HepG2 (cell line): ENCODE data around the gene ABCA3. TPM values are rescaled to one million over a fixed set of nuclear protein-coding genes. Genes with fewer than 3 reads are reported as not detected.

ENCODE experiments used
- ATAC-seq: fragments of 200-7000 bp; cut with Tn5 transposase; 3 replicates; pipeline ENCODE4 v1.9.1; 2020; ENCODE audit warnings: mild to moderate bottlenecking, moderate library complexity
- BruUV-seq: library from RNA; stranded (reverse); fragments of 400-500 nt; replicated peaks from 2 replicates; lab custom pipeline; 2021; lab: Mats Ljungman, UMichigan
- CTCF ChIA-PET: fragments of 300-600 bp; formaldehyde crosslinking; extraction: SDS; loops from one replicate; lab custom pipeline; 2021; ENCODE audit warnings: low total read pairs, inconsistent platforms, low intra/inter-chr PET ratio; lab: Yijun Ruan, JAX
- POLR2A ChIA-PET: fragments of 350-600 bp; sonication (Branson Sonifier 250); formaldehyde crosslinking; loops from one replicate; lab custom pipeline; 2020; ENCODE audit warnings: antibody characterized with exemption, inconsistent platforms; lab: Yijun Ruan, JAX
- DNase-seq: peaks from one replicate; pipeline ENCODE4 v3.0.0-alpha.2; 2015; ENCODE audit warnings: low spot score
- FAIRE-seq: peaks from 3 replicates; lab custom pipeline; 2011; peaks lifted over from hg19 to GRCh38; lab: Jason Lieb, UNC
- H2AFZ ChIP-seq: one replicate; pipeline ENCODE4 v1.6.1; 2011; ENCODE audit warnings: low read length, inconsistent platforms
- H3K27ac ChIP-seq: fragments of 300-600 bp; 3 replicates; pipeline ENCODE4 v1.8.0; 2011; ENCODE audit warnings: mixed run types, mild to moderate bottlenecking, mixed read lengths, low read length, inconsistent platforms; ENCODE audit not compliant: insufficient read depth; ENCODE audit errors: extremely low read length
- H3K27me3 ChIP-seq, 2 experiments: fragments of 200-600 bp in 1 of 2; 2 replicates in 1 of 2; 3 replicates in 1 of 2; pipeline versions ENCODE4 v1.6.0 to v1.8.0; 2011; ENCODE audit warnings: low read length in 2 of 2, mild to moderate bottlenecking in 2 of 2, moderate library complexity in 2 of 2, inconsistent platforms in 1 of 2; ENCODE audit not compliant: insufficient read depth in 2 of 2, control insufficient read depth in 1 of 2
- H3K36me3 ChIP-seq, 2 experiments: fragments of 200-600 bp in 1 of 2; replicated peaks in 1 of 2; 2 replicates in 1 of 2; 3 replicates in 1 of 2; pipeline versions ENCODE4 v1.5.1 to v1.8.0; 2011; ENCODE audit warnings: low read length in 2 of 2, inconsistent platforms in 1 of 2; ENCODE audit not compliant: insufficient read depth in 2 of 2, control insufficient read depth in 1 of 2
- H3K4me1 ChIP-seq: 2 replicates; pipeline ENCODE4 v1.5.1; 2012; ENCODE audit warnings: low read length, inconsistent platforms; ENCODE audit not compliant: insufficient read depth
- H3K4me2 ChIP-seq: 2 replicates; pipeline ENCODE4 v1.6.0; 2011; ENCODE audit warnings: low read depth, low read length, inconsistent platforms
- H3K4me3 ChIP-seq, 3 experiments: fragments of 200-600 bp in 1 of 3; sonication (generic), shearing (Covaris generic) in 1 of 3; replicated peaks in 1 of 3; 2 replicates each; pipeline ENCODE4 v1.5.1; 2011 to 2016; ENCODE audit warnings: low read length in 3 of 3, inconsistent platforms in 2 of 3, low read depth in 2 of 3, mild to moderate bottlenecking in 2 of 3, control low read depth in 1 of 3, mixed read lengths in 1 of 3; ENCODE audit not compliant: insufficient read depth in 1 of 3
- H3K79me2 ChIP-seq: one replicate; pipeline ENCODE4 v1.6.1; 2011; ENCODE audit warnings: low read length, inconsistent platforms; ENCODE audit not compliant: insufficient read depth
- H3K9ac ChIP-seq: 2 replicates; pipeline ENCODE4 v1.6.0; 2011; ENCODE audit warnings: mild to moderate bottlenecking, low read depth, low read length, inconsistent platforms; ENCODE audit not compliant: insufficient read depth
- H3K9me3 ChIP-seq: 2 replicates; pipeline ENCODE4 v1.5.1; 2012; ENCODE audit warnings: mild to moderate bottlenecking, low read length
- H4K20me1 ChIP-seq: 2 replicates; pipeline ENCODE4 v1.6.0; 2011; ENCODE audit warnings: inconsistent platforms, mild to moderate bottlenecking, low read length, moderate library complexity; ENCODE audit not compliant: insufficient read depth
- GATA4 ChIP-seq: sonication (generic); IDR thresholded peaks from 2 replicates; pipeline ENCODE4 v1.6.1; 2016; ENCODE audit warnings: antibody characterized with exemption, low read depth, borderline replicate concordance
- KAT8 ChIP-seq: IDR thresholded peaks from 2 replicates; pipeline ENCODE4 v1.6.1; 2016; ENCODE audit warnings: missing genetic modification reagents, missing compliant biosample characterization
- KLF16 ChIP-seq, 2 experiments: sonication (generic) in 1 of 2; formaldehyde crosslinking in 1 of 2; IDR thresholded peaks; 2 replicates each; pipeline versions ENCODE4 v1.6.1 to v1.8.0; 2016 to 2023; ENCODE audit warnings: missing genetic modification reagents in 2 of 2, missing compliant biosample characterization in 1 of 2
- MIXL1 ChIP-seq: IDR thresholded peaks from 2 replicates; pipeline ENCODE4 v1.6.1; 2016
- NFYC ChIP-seq: IDR thresholded peaks from 2 replicates; pipeline ENCODE4 v1.6.1; 2016; ENCODE audit warnings: missing genetic modification reagents, missing compliant biosample characterization
- PAWR ChIP-seq: sonication (generic); formaldehyde crosslinking; IDR thresholded peaks from 2 replicates; pipeline ENCODE4 v1.4.0; 2020; ENCODE audit warnings: missing genetic modification reagents, mild to moderate bottlenecking, borderline replicate concordance
- SOX13 ChIP-seq, 3 experiments: fragments of 450-650 bp in 1 of 3; sonication (generic) in 1 of 3; formaldehyde crosslinking in 1 of 3; IDR thresholded peaks in 2 of 3; conservative IDR thresholded peaks in 1 of 3; 2 replicates each; pipeline versions ENCODE4 v1.5.0 to v1.6.1; 2016 to 2020; ENCODE audit warnings: antibody characterized with exemption in 1 of 3, mild to moderate bottlenecking in 1 of 3, missing compliant biosample characterization in 1 of 3, missing genetic modification reagents in 1 of 3, moderate library complexity in 1 of 3
- SOX5 ChIP-seq: IDR thresholded peaks from 2 replicates; pipeline ENCODE4 v1.6.1; 2016; ENCODE audit warnings: borderline replicate concordance
- STAG1 ChIP-seq: sonication (generic); formaldehyde crosslinking; IDR thresholded peaks from 2 replicates; pipeline ENCODE4 v1.4.0; 2020; ENCODE audit warnings: missing genetic modification reagents
- THYN1 ChIP-seq: sonication (generic); formaldehyde crosslinking; IDR thresholded peaks from 2 replicates; pipeline ENCODE4 v1.8.1; 2023; ENCODE audit warnings: low read depth, mild to moderate bottlenecking, moderate library complexity, missing genetic modification reagents, borderline replicate concordance
- XBP1 ChIP-seq: sonication (generic); formaldehyde crosslinking; IDR thresholded peaks from 2 replicates; pipeline ENCODE4 v1.5.0; 2020; ENCODE audit warnings: missing genetic modification reagents
- ZMAT3 ChIP-seq: sonication (generic); formaldehyde crosslinking; conservative IDR thresholded peaks from 2 replicates; pipeline ENCODE4 v1.7.0; 2021; ENCODE audit warnings: missing genetic modification reagents
- ZNF619 ChIP-seq: sonication (generic); formaldehyde crosslinking; IDR thresholded peaks from 2 replicates; pipeline ENCODE4 v1.4.0; 2020; ENCODE audit warnings: mild to moderate bottlenecking, missing genetic modification reagents
- WGBS: methylation state at CpG from one replicate; pipeline ENCODE4 v1.1.6; 2017; ENCODE audit warnings: low lambda C conversion rate; 5-methylcytosine and 5-hydroxymethylcytosine counted together
- in situ Hi-C: cut with HindIII; loops from 2 replicates; pipeline ENCODE4 v1.10.0; 2017; ENCODE audit warnings: low pct_unique_long_range_greater_than_20kb; ENCODE audit not compliant: extremely low pct_ligation_motif_present
- intact Hi-C: fragments of 100-400 bp; cut with micrococcal nuclease; formaldehyde crosslinking; loops from one replicate; pipeline ENCODE4 v1.10.0; 2022; ENCODE audit not compliant: unreplicated experiment
- polyA plus RNA-seq, 8 experiments: library from polyadenylated mRNA; depleted of rRNA in 3 of 8; stranded (reverse) in 7 of 8; unstranded in 1 of 8; fragments of >200 nt; fragmentation: Illumina TruSeq in 4 of 8; extraction: Trizol in 4 of 8; gene quantifications; 2 replicates each; pipeline versions ENCODE4 v1.2.1 to v1.2.3, GENCODE V29; 2011 to 2016; ENCODE audit warnings: low read depth in 4 of 8, missing spikeins in 1 of 8, mixed read lengths in 1 of 8; ENCODE audit not compliant: insufficient read depth in 1 of 8
- total RNA-seq, 5 experiments: library from RNA; depleted of rRNA; stranded (reverse); fragments of >200 nt; fragmentation: Illumina TruSeq; extraction: Trizol; gene quantifications; 2 replicates each; pipeline ENCODE4 v1.2.3, GENCODE V29; 2016; ENCODE audit warnings: low read depth in 1 of 5
- TF ChIP-seq, protein P1 (sequence below): sonication (generic); formaldehyde crosslinking; IDR thresholded peaks from 2 replicates; pipeline ENCODE4 v1.4.0; 2020; ENCODE audit warnings: missing genetic modification reagents, borderline replicate concordance
- TF ChIP-seq, protein P2 (sequence below): sonication (generic); formaldehyde crosslinking; IDR thresholded peaks from 2 replicates; pipeline ENCODE4 v1.4.0; 2020; ENCODE audit warnings: mild to moderate bottlenecking, missing genetic modification reagents
- TF ChIP-seq, protein P3 (sequence below): sonication (generic); formaldehyde crosslinking; IDR thresholded peaks from 2 replicates; pipeline ENCODE4 v1.4.0; 2020; ENCODE audit warnings: mild to moderate bottlenecking, low read depth, missing genetic modification reagents
- TF ChIP-seq, protein P4 (sequence below): IDR thresholded peaks from 2 replicates; pipeline ENCODE4 v1.6.1; 2016; ENCODE audit warnings: missing genetic modification reagents, missing compliant biosample characterization

Gene ABCA3
- total and polyA plus RNA-seq, 2 of the 13 experiments (the other 11 are each of a cell fraction or from before 2014, with no cell fraction given): 0.60 to 1.5 TPM

DNA sequence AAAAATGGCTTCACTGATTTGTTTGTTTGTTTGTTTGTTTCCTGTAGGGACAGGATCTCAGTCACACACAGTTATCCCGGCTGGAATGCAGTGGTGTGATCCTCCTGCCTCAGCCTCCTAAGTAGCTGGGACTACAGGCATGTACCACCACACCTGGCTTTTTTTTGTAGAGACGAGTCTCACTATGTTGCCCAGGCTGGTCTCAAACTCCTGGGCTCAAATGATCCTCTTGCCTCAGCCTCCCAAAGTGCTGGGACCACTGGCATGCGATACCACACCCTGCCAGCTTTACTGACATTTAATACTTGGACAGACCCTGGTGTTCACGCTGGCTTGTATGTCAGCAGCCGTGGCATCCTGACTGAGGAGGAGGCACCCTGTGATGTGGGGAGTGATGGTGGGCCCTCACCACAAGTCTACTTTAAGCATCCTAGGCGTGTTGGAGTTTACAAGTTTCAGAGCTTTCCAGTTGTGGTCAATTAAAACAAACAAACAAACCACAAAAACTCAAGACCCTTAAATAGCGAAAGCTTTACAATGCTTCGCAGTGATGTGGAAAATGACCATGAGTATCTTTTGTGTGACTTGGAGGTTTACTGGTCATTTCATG is 5.1 kb downstream of the ABCA3 start:
- no peak for DNase-seq
- BruUV-seq: no TSS peak

More for the DNA sequence above, 5.1 kb downstream of the ABCA3 start:
- H3K27me3 ChIP-seq: peaks cover 9 to 56% of the 10 kb centered on the region in 2 experiments
- in situ Hi-C loops: no loop called here
- no peaks in the 10 kb centered on the region for H3K79me2 ChIP-seq
- H3K36me3 ChIP-seq: no peaks in the 10 kb centered on the region
- ChIA-PET POLR2A (no interaction called here), CTCF (no interaction called here)
- peaks cover 11% of the 10 kb centered on the region for H3K4me1 ChIP-seq
- H3K9me3 ChIP-seq: no peaks in the 10 kb centered on the region
- H3K4me3 ChIP-seq: no peak overlapping the region
- H3K9ac ChIP-seq: no peak overlapping the region
- intact Hi-C loops: no loop called here
- no peaks in the 10 kb centered on the region for H4K20me1 ChIP-seq
- TF ChIP-seq, protein P1, sequence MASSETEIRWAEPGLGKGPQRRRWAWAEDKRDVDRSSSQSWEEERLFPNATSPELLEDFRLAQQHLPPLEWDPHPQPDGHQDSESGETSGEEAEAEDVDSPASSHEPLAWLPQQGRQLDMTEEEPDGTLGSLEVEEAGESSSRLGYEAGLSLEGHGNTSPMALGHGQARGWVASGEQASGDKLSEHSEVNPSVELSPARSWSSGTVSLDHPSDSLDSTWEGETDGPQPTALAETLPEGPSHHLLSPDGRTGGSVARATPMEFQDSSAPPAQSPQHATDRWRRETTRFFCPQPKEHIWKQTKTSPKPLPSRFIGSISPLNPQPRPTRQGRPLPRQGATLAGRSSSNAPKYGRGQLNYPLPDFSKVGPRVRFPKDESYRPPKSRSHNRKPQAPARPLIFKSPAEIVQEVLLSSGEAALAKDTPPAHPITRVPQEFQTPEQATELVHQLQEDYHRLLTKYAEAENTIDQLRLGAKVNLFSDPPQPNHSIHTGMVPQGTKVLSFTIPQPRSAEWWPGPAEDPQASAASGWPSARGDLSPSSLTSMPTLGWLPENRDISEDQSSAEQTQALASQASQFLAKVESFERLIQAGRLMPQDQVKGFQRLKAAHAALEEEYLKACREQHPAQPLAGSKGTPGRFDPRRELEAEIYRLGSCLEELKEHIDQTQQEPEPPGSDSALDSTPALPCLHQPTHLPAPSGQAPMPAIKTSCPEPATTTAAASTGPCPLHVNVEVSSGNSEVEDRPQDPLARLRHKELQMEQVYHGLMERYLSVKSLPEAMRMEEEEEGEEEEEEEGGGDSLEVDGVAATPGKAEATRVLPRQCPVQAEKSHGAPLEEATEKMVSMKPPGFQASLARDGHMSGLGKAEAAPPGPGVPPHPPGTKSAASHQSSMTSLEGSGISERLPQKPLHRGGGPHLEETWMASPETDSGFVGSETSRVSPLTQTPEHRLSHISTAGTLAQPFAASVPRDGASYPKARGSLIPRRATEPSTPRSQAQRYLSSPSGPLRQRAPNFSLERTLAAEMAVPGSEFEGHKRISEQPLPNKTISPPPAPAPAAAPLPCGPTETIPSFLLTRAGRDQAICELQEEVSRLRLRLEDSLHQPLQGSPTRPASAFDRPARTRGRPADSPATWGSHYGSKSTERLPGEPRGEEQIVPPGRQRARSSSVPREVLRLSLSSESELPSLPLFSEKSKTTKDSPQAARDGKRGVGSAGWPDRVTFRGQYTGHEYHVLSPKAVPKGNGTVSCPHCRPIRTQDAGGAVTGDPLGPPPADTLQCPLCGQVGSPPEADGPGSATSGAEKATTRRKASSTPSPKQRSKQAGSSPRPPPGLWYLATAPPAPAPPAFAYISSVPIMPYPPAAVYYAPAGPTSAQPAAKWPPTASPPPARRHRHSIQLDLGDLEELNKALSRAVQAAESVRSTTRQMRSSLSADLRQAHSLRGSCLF (CRISPR knock-in tag): no peak
- TF ChIP-seq GATA4: no peak
- TF ChIP-seq, protein P2, sequence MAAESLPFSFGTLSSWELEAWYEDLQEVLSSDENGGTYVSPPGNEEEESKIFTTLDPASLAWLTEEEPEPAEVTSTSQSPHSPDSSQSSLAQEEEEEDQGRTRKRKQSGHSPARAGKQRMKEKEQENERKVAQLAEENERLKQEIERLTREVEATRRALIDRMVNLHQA: no peak
- no peak for TF ChIP-seq NFYC
- TF ChIP-seq SOX13 (IDR thresholded peaks at IDR 0.05): no peak
- TF ChIP-seq SOX13 (CRISPR knock-in tag; conservative IDR thresholded peaks at IDR 0.05 in 1 of 2, IDR thresholded peaks at IDR 0.05 in 1 of 2): no peak
- TF ChIP-seq ZNF619: no peak
- TF ChIP-seq XBP1 (CRISPR knock-in tag): no peak
- TF ChIP-seq, protein P3, sequence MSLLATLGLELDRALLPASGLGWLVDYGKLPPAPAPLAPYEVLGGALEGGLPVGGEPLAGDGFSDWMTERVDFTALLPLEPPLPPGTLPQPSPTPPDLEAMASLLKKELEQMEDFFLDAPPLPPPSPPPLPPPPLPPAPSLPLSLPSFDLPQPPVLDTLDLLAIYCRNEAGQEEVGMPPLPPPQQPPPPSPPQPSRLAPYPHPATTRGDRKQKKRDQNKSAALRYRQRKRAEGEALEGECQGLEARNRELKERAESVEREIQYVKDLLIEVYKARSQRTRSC (CRISPR knock-in tag): no peak
- no peak for TF ChIP-seq KAT8
- TF ChIP-seq, protein P4, sequence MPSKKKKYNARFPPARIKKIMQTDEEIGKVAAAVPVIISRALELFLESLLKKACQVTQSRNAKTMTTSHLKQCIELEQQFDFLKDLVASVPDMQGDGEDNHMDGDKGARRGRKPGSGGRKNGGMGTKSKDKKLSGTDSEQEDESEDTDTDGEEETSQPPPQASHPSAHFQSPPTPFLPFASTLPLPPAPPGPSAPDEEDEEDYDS (CRISPR knock-in tag): no peak
- no peak for TF ChIP-seq THYN1 (CRISPR knock-in tag)
- TF ChIP-seq ZMAT3 (CRISPR knock-in tag): no peak
- TF ChIP-seq STAG1 (CRISPR knock-in tag): no peak
- TF ChIP-seq SOX5: no peak
- no peak for TF ChIP-seq PAWR (CRISPR knock-in tag)
- TF ChIP-seq MIXL1 (CRISPR knock-in tag): no peak
- no peak for TF ChIP-seq KLF16 (CRISPR knock-in tag; IDR thresholded peaks at IDR 0.05)
- no peak overlapping the region for H3K27ac ChIP-seq
- ATAC-seq: no peak
- H2AFZ ChIP-seq: no peak overlapping the region
- no peak for FAIRE-seq
- H3K4me2 ChIP-seq: no peak overlapping the region
- 35% methylated on average over 5 of the region's 8 CpGs for WGBS
